Esophagus muscularis mucosa (tissue), 3 donors: Measurements from ENCODE around the gene FSD1L.

Experiments used
- POLR2AphosphoS5 ChIP-seq, 2 donors: sonication (generic); formaldehyde crosslinking; IDR thresholded peaks; one replicate each; pipeline ENCODE4 v1.6.1; 2017; ENCODE audit warnings: antibody characterized with exemption in 2 of 2
- TF ChIP-seq, protein P1 (sequence below), 3 experiments: fragments of 200-600 bp in 2 of 3; fragments of 450-650 bp in 1 of 3; sonication (generic) in 2 of 3; IDR thresholded peaks; one replicate each; pipeline ENCODE4 v1.5.1; 2017 to 2019; ENCODE audit warnings: antibody characterized with exemption in 3 of 3, mild to moderate bottlenecking in 2 of 3, moderate library complexity in 1 of 3

DNA sequence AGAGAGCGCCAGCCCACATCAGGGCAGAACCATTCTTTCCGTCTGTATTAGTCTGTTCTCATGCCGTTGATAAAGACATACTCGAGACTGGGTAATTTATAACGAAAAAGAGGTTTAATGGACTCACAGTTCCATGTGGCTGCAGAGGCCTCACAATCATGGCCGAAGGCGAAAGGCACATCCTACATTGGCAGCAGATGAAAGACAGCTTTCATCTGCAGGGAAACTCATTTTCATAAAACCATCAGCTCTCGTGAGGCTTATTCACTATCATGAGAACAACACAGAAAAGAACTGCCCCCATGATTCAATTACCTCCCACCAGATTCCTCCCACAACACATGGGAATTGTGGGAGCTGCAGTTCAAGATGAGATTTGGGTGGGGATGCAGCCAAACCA is 4.7 kb upstream of the FSD1L start:
- TF ChIP-seq, protein P1, sequence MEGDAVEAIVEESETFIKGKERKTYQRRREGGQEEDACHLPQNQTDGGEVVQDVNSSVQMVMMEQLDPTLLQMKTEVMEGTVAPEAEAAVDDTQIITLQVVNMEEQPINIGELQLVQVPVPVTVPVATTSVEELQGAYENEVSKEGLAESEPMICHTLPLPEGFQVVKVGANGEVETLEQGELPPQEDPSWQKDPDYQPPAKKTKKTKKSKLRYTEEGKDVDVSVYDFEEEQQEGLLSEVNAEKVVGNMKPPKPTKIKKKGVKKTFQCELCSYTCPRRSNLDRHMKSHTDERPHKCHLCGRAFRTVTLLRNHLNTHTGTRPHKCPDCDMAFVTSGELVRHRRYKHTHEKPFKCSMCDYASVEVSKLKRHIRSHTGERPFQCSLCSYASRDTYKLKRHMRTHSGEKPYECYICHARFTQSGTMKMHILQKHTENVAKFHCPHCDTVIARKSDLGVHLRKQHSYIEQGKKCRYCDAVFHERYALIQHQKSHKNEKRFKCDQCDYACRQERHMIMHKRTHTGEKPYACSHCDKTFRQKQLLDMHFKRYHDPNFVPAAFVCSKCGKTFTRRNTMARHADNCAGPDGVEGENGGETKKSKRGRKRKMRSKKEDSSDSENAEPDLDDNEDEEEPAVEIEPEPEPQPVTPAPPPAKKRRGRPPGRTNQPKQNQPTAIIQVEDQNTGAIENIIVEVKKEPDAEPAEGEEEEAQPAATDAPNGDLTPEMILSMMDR (IDR thresholded peaks at IDR 0.05) = no peak
- no peak for TF ChIP-seq POLR2AphosphoS5 (IDR thresholded peaks at IDR 0.05)
